SK-N-SH (cell line): ENCODE data around the gene ARL6IP5.

Experiments
- CTCF ChIP-seq: fragments of 200-600 bp; sonication (generic); IDR thresholded peaks from 2 replicates; pipeline ENCODE4 v1.6.1; 2017; ENCODE audit warnings: antibody characterized with exemption, mild to moderate bottlenecking, moderate library complexity
- EP300 ChIP-seq, 2 experiments: IDR thresholded peaks; 2 replicates each; pipeline versions ENCODE4 v1.4.0 to v1.6.1; 2012; ENCODE audit warnings: borderline replicate concordance in 1 of 2, low read depth in 1 of 2, low read length in 1 of 2
- FOXJ3 ChIP-seq: sonication (generic); formaldehyde crosslinking; IDR thresholded peaks from 2 replicates; pipeline ENCODE4 v1.5.1; 2020; ENCODE audit warnings: mild to moderate bottlenecking, missing genetic modification reagents
- JUND ChIP-seq: IDR thresholded peaks from 2 replicates; pipeline ENCODE4 v1.4.0; 2012
- POLR2AphosphoS5 ChIP-seq: IDR thresholded peaks from 2 replicates; pipeline ENCODE4 v1.6.1; 2012; ENCODE audit warnings: low read depth, low read length
- RFX5 ChIP-seq: IDR thresholded peaks from 2 replicates; pipeline ENCODE4 v1.6.1; 2012; ENCODE audit warnings: mild to moderate bottlenecking, improper control_type of control experiment, low read length
- SMC3 ChIP-seq: IDR thresholded peaks from 2 replicates; pipeline ENCODE4 v1.6.1; 2012; ENCODE audit warnings: low read depth, low read length, improper control_type of control experiment

GRCh38 chr3:69085833-69086722 is 1.3 kb downstream of the ARL6IP5 start:
- TF ChIP-seq CTCF, result no peak
- peak; percentile 48; the same call in 1 of the 2 replicates for TF ChIP-seq JUND
- peak; percentile 65; the same call in 1 of the 2 replicates for TF ChIP-seq POLR2AphosphoS5
- no peak for TF ChIP-seq SMC3
- no peak for TF ChIP-seq FOXJ3 (CRISPR knock-in tag)
- no peak for TF ChIP-seq RFX5
- no peak; a peak in 1 of 4 replicates for TF ChIP-seq EP300 (IDR thresholded peaks at IDR 0.05; ENCODE audit: borderline replicate concordance in 1 of 2, low read depth in 1 of 2, low read length in 1 of 2)
